AG09309 (cell line): ENCODE measurements around the gene DNAJC11.
"Not testable (repeated sequence)": the region's sequence is repeated elsewhere in the genome, so short reads cannot be mapped to it uniquely, and the experiment has no call there.

Experiments
- DNase-seq: peaks from one replicate; pipeline ENCODE4 v3.0.0-alpha.2; 2010; ENCODE audit warnings: low read depth
- H3K4me3 ChIP-seq: 2 replicates; pipeline ENCODE4 v1.5.1; 2011; ENCODE audit warnings: mild to moderate bottlenecking, low read depth, low read length, moderate library complexity; ENCODE audit not compliant: control insufficient read depth
- TF ChIP-seq, protein P1 (sequence below): IDR thresholded peaks from 2 replicates; pipeline ENCODE4 v1.5.1; 2011; ENCODE audit warnings: mild to moderate bottlenecking, low read depth, low read length, inconsistent platforms; ENCODE audit not compliant: insufficient read depth, control insufficient read depth; ENCODE audit errors: missing control alignments

Gene DNAJC11

DNA sequence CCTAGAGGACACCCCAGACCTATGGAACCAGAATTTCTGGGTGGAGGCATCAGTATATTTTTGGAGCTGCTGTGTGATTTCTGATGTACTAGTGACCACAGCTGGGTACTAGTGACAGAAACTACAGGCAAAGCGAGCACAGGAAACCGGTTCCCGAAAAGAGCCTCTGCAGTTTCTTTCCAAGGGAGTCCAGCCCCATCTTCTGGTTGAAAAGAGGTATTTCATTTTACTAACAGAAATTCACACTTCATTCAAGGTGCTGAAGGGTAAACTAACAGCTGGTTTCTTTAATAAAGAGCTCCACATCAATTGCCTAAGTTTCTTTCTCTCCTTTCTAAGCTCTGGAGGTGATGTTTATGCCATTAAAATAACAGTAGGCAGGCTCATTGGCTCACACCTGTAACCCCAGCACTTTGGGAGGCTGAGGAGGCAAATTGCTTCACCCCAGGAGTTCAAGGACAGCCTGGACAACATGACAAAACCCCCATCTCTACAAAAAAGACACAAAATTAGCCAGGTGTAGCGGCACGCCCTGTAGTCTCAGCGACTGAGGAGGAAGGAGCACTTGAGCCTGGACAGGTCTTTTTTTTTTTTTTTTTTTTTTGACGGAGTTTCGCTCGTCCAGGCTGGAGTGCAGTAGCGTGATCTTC lies 55.0 kb downstream of the DNAJC11 start:
- no peak overlapping the region for H3K4me3 ChIP-seq
- DNase-seq = no peak
- TF ChIP-seq, protein P1, sequence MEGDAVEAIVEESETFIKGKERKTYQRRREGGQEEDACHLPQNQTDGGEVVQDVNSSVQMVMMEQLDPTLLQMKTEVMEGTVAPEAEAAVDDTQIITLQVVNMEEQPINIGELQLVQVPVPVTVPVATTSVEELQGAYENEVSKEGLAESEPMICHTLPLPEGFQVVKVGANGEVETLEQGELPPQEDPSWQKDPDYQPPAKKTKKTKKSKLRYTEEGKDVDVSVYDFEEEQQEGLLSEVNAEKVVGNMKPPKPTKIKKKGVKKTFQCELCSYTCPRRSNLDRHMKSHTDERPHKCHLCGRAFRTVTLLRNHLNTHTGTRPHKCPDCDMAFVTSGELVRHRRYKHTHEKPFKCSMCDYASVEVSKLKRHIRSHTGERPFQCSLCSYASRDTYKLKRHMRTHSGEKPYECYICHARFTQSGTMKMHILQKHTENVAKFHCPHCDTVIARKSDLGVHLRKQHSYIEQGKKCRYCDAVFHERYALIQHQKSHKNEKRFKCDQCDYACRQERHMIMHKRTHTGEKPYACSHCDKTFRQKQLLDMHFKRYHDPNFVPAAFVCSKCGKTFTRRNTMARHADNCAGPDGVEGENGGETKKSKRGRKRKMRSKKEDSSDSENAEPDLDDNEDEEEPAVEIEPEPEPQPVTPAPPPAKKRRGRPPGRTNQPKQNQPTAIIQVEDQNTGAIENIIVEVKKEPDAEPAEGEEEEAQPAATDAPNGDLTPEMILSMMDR = peak; percentile 59

GRCh38 chr1:6645018-6645417 lies 56.6 kb downstream of the DNAJC11 start:
- H3K4me3 ChIP-seq = no peak overlapping the region
- TF ChIP-seq, protein P1 = no peak
- no peak for DNase-seq

DNA sequence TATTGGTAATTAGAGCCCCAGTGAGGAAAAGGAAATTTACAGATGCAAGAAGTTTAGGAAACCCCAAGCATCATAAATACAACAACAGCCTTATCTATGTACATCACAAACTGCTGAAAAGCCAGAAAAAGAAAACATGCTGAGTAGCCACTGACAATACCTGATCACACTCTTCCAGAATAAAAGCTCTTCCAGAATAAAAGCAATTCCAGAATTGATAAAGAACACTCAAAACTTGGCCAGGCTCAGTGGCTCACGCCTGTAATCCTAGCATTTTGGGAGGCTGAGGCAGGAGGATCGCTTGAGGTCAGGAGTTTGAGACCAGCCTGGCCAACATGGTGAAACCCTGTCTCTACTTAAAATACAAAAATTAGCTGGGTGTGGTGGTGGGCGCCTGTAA lies 60.7 kb downstream of the DNAJC11 start:
- H3K4me3 ChIP-seq, DNase-seq: not testable (repeated sequence)

- no peak overlapping the region for H3K4me3 ChIP-seq
- TF ChIP-seq, protein P1 = no peak
- DNase-seq = peak; percentile 39
Measured at GRCh38 chr1:6638226-6638625, 63.4 kb downstream of the DNAJC11 start.

DNA sequence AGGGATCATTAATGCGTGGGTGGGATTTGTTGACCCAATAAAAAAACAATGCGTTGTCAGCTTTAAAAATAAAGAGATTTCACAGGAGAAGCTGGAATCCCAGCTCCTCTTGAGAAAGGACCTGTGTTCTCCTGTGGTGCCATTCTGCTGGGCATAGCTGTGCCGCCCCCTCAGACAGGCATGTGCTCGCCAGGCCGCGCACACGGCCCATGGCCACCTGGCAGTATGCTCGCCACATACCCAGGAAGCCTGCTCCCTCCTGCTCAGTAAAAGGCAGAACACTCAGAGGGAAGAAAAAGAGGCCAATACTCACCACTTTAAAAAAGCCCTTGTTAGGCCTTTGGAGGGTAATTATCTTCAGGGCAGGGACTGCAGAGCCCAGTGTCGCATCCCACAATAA lies 63.8 kb downstream of the DNAJC11 start:
- TF ChIP-seq, protein P1 = no peak
- no peak overlapping the region for H3K4me3 ChIP-seq
- DNase-seq = no peak

- DNase-seq, H3K4me3 ChIP-seq: not testable (repeated sequence)
Measured at GRCh38 chr1:6636778-6637177, 64.8 kb downstream of the DNAJC11 start.

GRCh38 chr1:6635910-6636760 lies 65.5 kb downstream of the DNAJC11 start:
- DNase-seq = no peak
- H3K4me3 ChIP-seq = no peak overlapping the region
- TF ChIP-seq, protein P1 = no peak
